ENCODE data around the gene CFAP68.

The CFAP68 gene

GRCh38 chr11:111878849-111879636, at the start of gene CFAP68, which contains the start of gene FDXACB1 (continued):
- TF ChIP-seq ZFP3 (tag by site-specific recombination; IDR thresholded peaks at IDR 0.05; ENCODE audit: low read depth), result no peak
- no peak for TF ChIP-seq EGR2 (tag by site-specific recombination; IDR thresholded peaks at IDR 0.05; ENCODE audit: low read depth)
- TF ChIP-seq ZBTB48 (tag by site-specific recombination; IDR thresholded peaks at IDR 0.05), result no peak
- TF ChIP-seq, protein P1, sequence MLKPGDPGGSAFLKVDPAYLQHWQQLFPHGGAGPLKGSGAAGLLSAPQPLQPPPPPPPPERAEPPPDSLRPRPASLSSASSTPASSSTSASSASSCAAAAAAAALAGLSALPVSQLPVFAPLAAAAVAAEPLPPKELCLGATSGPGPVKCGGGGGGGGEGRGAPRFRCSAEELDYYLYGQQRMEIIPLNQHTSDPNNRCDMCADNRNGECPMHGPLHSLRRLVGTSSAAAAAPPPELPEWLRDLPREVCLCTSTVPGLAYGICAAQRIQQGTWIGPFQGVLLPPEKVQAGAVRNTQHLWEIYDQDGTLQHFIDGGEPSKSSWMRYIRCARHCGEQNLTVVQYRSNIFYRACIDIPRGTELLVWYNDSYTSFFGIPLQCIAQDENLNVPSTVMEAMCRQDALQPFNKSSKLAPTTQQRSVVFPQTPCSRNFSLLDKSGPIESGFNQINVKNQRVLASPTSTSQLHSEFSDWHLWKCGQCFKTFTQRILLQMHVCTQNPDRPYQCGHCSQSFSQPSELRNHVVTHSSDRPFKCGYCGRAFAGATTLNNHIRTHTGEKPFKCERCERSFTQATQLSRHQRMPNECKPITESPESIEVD (tag by site-specific recombination; IDR thresholded peaks at IDR 0.05), result no peak
- no peak for TF ChIP-seq HOXC10 (CRISPR knock-in tag; IDR thresholded peaks at IDR 0.05)
- TF ChIP-seq ZNF623 (tag by site-specific recombination; IDR thresholded peaks at IDR 0.05), result no peak
- TF ChIP-seq, protein P2, sequence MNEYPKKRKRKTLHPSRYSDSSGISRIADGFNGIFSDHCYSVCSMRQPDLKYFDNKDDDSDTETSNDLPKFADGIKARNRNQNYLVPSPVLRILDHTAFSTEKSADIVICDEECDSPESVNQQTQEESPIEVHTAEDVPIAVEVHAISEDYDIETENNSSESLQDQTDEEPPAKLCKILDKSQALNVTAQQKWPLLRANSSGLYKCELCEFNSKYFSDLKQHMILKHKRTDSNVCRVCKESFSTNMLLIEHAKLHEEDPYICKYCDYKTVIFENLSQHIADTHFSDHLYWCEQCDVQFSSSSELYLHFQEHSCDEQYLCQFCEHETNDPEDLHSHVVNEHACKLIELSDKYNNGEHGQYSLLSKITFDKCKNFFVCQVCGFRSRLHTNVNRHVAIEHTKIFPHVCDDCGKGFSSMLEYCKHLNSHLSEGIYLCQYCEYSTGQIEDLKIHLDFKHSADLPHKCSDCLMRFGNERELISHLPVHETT (tag by site-specific recombination; IDR thresholded peaks at IDR 0.05), result peak; percentile 94
- TF ChIP-seq HOXD13 (CRISPR knock-in tag; IDR thresholded peaks at IDR 0.05; ENCODE audit: borderline replicate concordance), result no peak
- TF ChIP-seq ZNF776 (tag by site-specific recombination; IDR thresholded peaks at IDR 0.05; ENCODE audit: borderline replicate concordance), result no peak
- TF ChIP-seq ZNF350 (tag by site-specific recombination; IDR thresholded peaks at IDR 0.05), result no peak
- TF ChIP-seq, protein P3, sequence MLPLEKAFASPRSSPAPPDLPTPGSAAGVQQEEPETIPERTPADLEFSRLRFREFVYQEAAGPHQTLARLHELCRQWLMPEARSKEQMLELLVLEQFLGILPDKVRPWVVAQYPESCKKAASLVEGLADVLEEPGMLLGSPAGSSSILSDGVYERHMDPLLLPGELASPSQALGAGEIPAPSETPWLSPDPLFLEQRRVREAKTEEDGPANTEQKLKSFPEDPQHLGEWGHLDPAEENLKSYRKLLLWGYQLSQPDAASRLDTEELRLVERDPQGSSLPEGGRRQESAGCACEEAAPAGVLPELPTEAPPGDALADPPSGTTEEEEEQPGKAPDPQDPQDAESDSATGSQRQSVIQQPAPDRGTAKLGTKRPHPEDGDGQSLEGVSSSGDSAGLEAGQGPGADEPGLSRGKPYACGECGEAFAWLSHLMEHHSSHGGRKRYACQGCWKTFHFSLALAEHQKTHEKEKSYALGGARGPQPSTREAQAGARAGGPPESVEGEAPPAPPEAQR (tag by site-specific recombination; IDR thresholded peaks at IDR 0.05), result no peak
- no peak for TF ChIP-seq ZNF560 (tag by site-specific recombination; IDR thresholded peaks at IDR 0.05; ENCODE audit: borderline replicate concordance)
- no peak for TF ChIP-seq ZNF433 (tag by site-specific recombination; IDR thresholded peaks at IDR 0.05; ENCODE audit: low read depth)
- TF ChIP-seq, protein P4, sequence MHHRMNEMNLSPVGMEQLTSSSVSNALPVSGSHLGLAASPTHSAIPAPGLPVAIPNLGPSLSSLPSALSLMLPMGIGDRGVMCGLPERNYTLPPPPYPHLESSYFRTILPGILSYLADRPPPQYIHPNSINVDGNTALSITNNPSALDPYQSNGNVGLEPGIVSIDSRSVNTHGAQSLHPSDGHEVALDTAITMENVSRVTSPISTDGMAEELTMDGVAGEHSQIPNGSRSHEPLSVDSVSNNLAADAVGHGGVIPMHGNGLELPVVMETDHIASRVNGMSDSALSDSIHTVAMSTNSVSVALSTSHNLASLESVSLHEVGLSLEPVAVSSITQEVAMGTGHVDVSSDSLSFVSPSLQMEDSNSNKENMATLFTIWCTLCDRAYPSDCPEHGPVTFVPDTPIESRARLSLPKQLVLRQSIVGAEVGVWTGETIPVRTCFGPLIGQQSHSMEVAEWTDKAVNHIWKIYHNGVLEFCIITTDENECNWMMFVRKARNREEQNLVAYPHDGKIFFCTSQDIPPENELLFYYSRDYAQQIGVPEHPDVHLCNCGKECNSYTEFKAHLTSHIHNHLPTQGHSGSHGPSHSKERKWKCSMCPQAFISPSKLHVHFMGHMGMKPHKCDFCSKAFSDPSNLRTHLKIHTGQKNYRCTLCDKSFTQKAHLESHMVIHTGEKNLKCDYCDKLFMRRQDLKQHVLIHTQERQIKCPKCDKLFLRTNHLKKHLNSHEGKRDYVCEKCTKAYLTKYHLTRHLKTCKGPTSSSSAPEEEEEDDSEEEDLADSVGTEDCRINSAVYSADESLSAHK (tag by site-specific recombination; IDR thresholded peaks at IDR 0.05), result no peak
- TF ChIP-seq TRIM28 (IDR thresholded peaks at IDR 0.05; ENCODE audit: borderline replicate concordance, low read length), result peak; percentile 80; the same call in 1 of the 2 replicates
- TF ChIP-seq ZNF184 (tag by site-specific recombination; IDR thresholded peaks at IDR 0.05), result no peak
- no peak for TF ChIP-seq ZNF670 (tag by site-specific recombination; IDR thresholded peaks at IDR 0.05; ENCODE audit: low read depth)
- no peak for TF ChIP-seq TSHZ1 (tag by site-specific recombination; IDR thresholded peaks at IDR 0.05; ENCODE audit: borderline replicate concordance)
- no peak for TF ChIP-seq ZNF354C (tag by site-specific recombination; IDR thresholded peaks at IDR 0.05; ENCODE audit: borderline replicate concordance, low read depth)
- TF ChIP-seq GFI1B (tag by site-specific recombination; IDR thresholded peaks at IDR 0.05), result no peak
- TF ChIP-seq KLF8 (tag by site-specific recombination; IDR thresholded peaks at IDR 0.05), result peak; percentile 85
- TF ChIP-seq, protein P5, sequence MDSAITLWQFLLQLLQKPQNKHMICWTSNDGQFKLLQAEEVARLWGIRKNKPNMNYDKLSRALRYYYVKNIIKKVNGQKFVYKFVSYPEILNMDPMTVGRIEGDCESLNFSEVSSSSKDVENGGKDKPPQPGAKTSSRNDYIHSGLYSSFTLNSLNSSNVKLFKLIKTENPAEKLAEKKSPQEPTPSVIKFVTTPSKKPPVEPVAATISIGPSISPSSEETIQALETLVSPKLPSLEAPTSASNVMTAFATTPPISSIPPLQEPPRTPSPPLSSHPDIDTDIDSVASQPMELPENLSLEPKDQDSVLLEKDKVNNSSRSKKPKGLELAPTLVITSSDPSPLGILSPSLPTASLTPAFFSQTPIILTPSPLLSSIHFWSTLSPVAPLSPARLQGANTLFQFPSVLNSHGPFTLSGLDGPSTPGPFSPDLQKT (IDR thresholded peaks at IDR 0.05; ENCODE audit: borderline replicate concordance, low read depth, low read length), result no peak
- peak; percentile 100 for TF ChIP-seq ZNF629 (tag by site-specific recombination; IDR thresholded peaks at IDR 0.05)
- TF ChIP-seq ZNF626 (tag by site-specific recombination; IDR thresholded peaks at IDR 0.05), result no peak
- TF ChIP-seq ZNF501 (tag by site-specific recombination; IDR thresholded peaks at IDR 0.05), result peak; percentile 68; the same call in 1 of the 2 replicates
- no peak for TF ChIP-seq ZNF311 (tag by site-specific recombination; IDR thresholded peaks at IDR 0.05; ENCODE audit: borderline replicate concordance)
- no peak for TF ChIP-seq ZNF175 (tag by site-specific recombination; IDR thresholded peaks at IDR 0.05)
- no peak for TF ChIP-seq ZNF585B (tag by site-specific recombination; IDR thresholded peaks at IDR 0.05)
- peak; percentile 69; the same call in 1 of the 2 replicates for TF ChIP-seq ZNF324 (tag by site-specific recombination; IDR thresholded peaks at IDR 0.05)
